HEK293T (cell line): ENCODE data around the gene SCN8A.

Experiments used
- ARNT ChIP-seq: fragments of 450-650 bp; IDR thresholded peaks from 2 replicates; pipeline ENCODE4 v1.6.1; 2017; ENCODE audit warnings: mild to moderate bottlenecking
- CTBP1 ChIP-seq: fragments of 450-650 bp; IDR thresholded peaks from 2 replicates; pipeline ENCODE4 v1.6.1; 2016; ENCODE audit warnings: borderline replicate concordance
- FOXK2 ChIP-seq: fragments of 450-650 bp; IDR thresholded peaks from 2 replicates; pipeline ENCODE4 v1.6.1; 2016; ENCODE audit warnings: mild to moderate bottlenecking
- FOXM1 ChIP-seq: fragments of 450-650 bp; IDR thresholded peaks from 2 replicates; pipeline ENCODE4 v1.6.1; 2017; ENCODE audit warnings: mild to moderate bottlenecking, borderline replicate concordance
- L3MBTL2 ChIP-seq: fragments of 450-650 bp; conservative IDR thresholded peaks from 2 replicates; pipeline ENCODE4 v1.6.1; 2016; ENCODE audit warnings: mild to moderate bottlenecking
- LEF1 ChIP-seq: fragments of 450-650 bp; IDR thresholded peaks from 2 replicates; pipeline ENCODE4 v1.6.1; 2017; ENCODE audit warnings: mild to moderate bottlenecking, borderline replicate concordance
- TARDBP ChIP-seq: fragments of 450-650 bp; IDR thresholded peaks from 2 replicates; pipeline ENCODE4 v1.6.1; 2016
- TF ChIP-seq, protein P1 (sequence below): fragments of 450-650 bp; IDR thresholded peaks from 2 replicates; pipeline ENCODE4 v1.6.1; 2016

- no peak for TF ChIP-seq FOXK2
- TF ChIP-seq FOXM1 = no peak
- no peak for TF ChIP-seq L3MBTL2
- TF ChIP-seq CTBP1 = no peak
- TF ChIP-seq TARDBP = no peak
- TF ChIP-seq, protein P1, sequence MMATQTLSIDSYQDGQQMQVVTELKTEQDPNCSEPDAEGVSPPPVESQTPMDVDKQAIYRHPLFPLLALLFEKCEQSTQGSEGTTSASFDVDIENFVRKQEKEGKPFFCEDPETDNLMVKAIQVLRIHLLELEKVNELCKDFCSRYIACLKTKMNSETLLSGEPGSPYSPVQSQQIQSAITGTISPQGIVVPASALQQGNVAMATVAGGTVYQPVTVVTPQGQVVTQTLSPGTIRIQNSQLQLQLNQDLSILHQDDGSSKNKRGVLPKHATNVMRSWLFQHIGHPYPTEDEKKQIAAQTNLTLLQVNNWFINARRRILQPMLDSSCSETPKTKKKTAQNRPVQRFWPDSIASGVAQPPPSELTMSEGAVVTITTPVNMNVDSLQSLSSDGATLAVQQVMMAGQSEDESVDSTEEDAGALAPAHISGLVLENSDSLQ = no peak
- TF ChIP-seq ARNT = no peak
- TF ChIP-seq LEF1 = no peak
These were observed 76.2 kb downstream of the SCN8A start for GRCh38 chr12:51667269-51667668.
